ES-I3 (cell line): ENCODE results near the gene TARP.

ENCODE experiments used
- H3K36me3 ChIP-seq: 2 replicates; pipeline ENCODE4 v1.6.1; 2013; ENCODE audit warnings: mild to moderate bottlenecking, low read length, control low read depth, moderate library complexity; ENCODE audit not compliant: insufficient read depth
- H3K4me1 ChIP-seq: 2 replicates; pipeline ENCODE4 v1.6.1; 2013; ENCODE audit warnings: mild to moderate bottlenecking, control low read depth, low read length; ENCODE audit not compliant: insufficient read depth
- H3K9ac ChIP-seq: 2 replicates; pipeline ENCODE4 v1.6.1; 2013; ENCODE audit warnings: low read depth, mild to moderate bottlenecking, low read length, moderate library complexity
- H3K9me3 ChIP-seq: 2 replicates; pipeline ENCODE4 v1.6.1; 2013; ENCODE audit warnings: mild to moderate bottlenecking, low read length, moderate library complexity; ENCODE audit not compliant: control insufficient read depth, insufficient read depth

TARP gene

DNA sequence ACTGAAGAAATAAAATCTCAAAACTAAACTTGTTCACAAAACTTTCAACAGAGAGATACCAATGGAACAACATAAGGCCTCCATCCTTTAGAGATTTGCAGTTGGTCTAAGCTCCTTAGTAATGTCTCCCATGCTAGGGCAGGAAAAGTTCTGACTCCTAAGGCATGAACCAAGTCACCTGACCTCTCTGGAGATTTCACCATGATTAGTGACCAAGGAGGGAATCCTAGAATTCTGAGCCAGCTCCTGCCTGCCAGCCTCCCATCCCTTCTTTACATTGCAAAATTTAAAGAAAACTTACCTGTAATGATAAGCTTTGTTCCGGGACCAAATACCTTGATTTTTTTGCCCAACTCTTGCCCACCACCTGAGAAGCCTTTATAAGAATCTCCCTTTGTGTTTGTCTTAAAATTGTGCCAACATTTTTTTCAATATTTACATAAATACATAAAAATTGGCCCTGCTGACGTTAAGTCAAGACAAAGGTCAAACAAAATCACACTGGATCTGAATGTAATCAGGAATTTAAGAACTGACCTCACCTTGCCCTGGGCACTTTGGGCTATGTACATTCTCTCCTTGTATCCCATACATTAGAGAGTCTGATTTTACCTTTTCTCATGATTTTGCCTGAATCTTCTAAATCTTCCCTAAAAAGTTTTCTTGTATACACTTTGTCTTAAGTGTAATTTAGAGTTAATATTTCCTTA is at the start of gene TARP:
TSS of gene TARP (minus strand) at position 351 of the 710 bp plus-strand sequence.
- Histone ChIP-seq H3K36me3 (no peaks in the 10 kb centered on the region), H3K9ac (no peak within 1 kb of the TSS), H3K9me3 (no peaks in the 10 kb centered on the region), H3K4me1 (no peaks in the 10 kb centered on the region)

DNA sequence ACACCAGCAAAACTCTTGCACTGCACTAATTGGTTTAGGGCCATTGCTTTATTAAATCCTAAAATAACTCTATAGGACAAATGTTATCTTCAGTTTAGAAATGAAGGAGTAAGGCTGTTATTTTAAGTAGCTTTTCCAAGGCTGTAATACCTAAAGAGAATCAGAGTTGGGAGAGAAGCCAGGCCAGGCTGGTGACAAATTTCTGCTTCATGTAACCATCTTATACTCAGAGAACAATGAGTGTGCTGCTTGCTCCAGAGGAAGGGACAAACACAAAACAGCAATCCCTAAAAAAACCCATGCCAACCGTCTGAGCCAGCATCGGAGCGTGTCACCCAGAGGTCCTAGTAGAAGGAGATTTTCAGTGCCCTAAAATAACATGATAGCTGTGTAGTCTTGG is 49.7 kb upstream of the TARP start:
- peaks cover 22% of the 10 kb centered on the region for H3K4me1 ChIP-seq
- H3K9me3 ChIP-seq, result no peaks in the 10 kb centered on the region
- H3K9ac ChIP-seq, result no peak overlapping the region
- H3K36me3 ChIP-seq, result no peaks in the 10 kb centered on the region

DNA sequence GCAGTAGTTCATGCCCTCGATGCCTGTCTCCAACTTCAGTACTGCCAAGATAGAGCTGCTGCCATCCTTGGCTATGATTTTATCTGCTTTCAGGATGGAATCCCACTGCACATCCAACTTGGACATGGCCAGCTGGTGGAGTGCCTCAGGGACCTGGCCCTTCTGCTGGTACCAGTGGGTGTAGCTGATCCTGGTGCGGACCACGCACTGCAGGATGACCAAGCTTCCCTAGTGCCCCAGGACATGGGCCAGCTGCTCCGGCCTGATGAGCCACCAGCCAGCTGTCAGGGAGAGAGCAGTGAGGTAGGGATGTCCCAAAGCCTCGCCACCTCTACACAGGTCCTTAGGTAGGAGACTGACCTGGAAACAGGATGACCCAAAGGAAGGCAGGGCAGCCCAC is 49.0 kb upstream of the TARP start:
- H3K36me3 ChIP-seq, result no peaks in the 10 kb centered on the region
- H3K4me1 ChIP-seq, result peaks cover 24% of the 10 kb centered on the region
- no peak overlapping the region for H3K9ac ChIP-seq
- H3K9me3 ChIP-seq, result no peaks in the 10 kb centered on the region

DNA sequence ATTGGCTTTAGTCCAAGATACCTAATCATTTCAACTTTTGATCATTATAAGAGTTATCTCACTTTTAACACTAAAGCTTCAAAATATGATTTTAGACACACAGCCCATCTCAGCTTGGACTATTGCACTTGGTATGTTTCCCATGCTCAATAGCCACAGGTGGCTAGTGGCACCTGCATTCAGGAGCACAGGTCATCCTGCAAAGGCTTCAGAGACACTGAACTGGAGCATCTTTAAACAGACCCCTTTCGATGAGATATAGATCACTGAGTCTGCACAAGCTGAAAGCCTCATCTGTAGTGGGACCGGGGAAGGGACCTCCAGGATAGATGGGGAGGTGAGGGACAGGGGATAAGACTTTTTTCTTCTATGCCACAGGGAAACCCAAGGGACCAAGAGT is 48.5 kb upstream of the TARP start:
- Histone ChIP-seq H3K36me3 (no peaks in the 10 kb centered on the region), H3K9me3 (no peaks in the 10 kb centered on the region), H3K4me1 (peaks cover 19% of the 10 kb centered on the region), H3K9ac (no peak overlapping the region)

DNA sequence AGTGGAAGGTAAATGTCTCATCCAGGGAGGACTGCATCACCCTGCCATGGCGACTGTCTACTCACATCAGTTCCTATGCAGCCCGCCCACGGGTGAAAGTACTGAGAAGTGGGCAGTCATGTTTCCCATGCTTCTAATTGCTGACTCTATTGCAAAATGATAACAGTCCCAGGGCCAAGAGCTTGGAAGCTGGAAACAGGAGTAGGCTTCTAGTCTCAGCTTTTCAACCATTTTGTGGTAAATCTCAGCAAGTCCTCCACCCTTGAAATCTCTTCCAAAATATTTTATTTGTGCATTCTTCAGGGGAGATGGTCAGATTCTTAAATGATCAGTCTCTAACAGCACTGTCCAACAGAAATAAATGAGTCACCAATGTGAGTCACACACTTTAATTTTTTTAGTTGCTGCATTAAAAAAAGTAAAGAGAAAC is 48.1 kb upstream of the TARP start:
- no peak overlapping the region for H3K9ac ChIP-seq
- no peaks in the 10 kb centered on the region for H3K36me3 ChIP-seq
- no peaks in the 10 kb centered on the region for H3K9me3 ChIP-seq
- peaks cover 14% of the 10 kb centered on the region for H3K4me1 ChIP-seq

GRCh38 chr7:38321050-38321449 is 47.6 kb upstream of the TARP start:
- Histone ChIP-seq H3K9me3 (no peaks in the 10 kb centered on the region), H3K9ac (no peak overlapping the region), H3K4me1 (peaks cover 14% of the 10 kb centered on the region), H3K36me3 (no peaks in the 10 kb centered on the region)

GRCh38 chr7:38319873-38320272 is 46.4 kb upstream of the TARP start:
- Histone ChIP-seq H3K9me3 (no peaks in the 10 kb centered on the region), H3K4me1 (peaks cover 14% of the 10 kb centered on the region), H3K36me3 (no peaks in the 10 kb centered on the region), H3K9ac (no peak overlapping the region)

- Histone ChIP-seq H3K4me1 (peaks cover 14% of the 10 kb centered on the region), H3K9me3 (no peaks in the 10 kb centered on the region), H3K36me3 (no peaks in the 10 kb centered on the region), H3K9ac (no peak overlapping the region)
These were observed 45.5 kb upstream of the TARP start for GRCh38 chr7:38318803-38319416.

- Histone ChIP-seq H3K9me3 (no peaks in the 10 kb centered on the region), H3K4me1 (peaks cover 14% of the 10 kb centered on the region), H3K9ac (no peak overlapping the region), H3K36me3 (no peaks in the 10 kb centered on the region)
These were observed 44.8 kb upstream of the TARP start for GRCh38 chr7:38318241-38318640.

- no peaks in the 10 kb centered on the region for H3K9me3 ChIP-seq
- no peak overlapping the region for H3K9ac ChIP-seq
- H3K4me1 ChIP-seq, result peaks cover 14% of the 10 kb centered on the region
- no peaks in the 10 kb centered on the region for H3K36me3 ChIP-seq
These were observed 44.1 kb upstream of the TARP start for GRCh38 chr7:38317515-38317914.

DNA sequence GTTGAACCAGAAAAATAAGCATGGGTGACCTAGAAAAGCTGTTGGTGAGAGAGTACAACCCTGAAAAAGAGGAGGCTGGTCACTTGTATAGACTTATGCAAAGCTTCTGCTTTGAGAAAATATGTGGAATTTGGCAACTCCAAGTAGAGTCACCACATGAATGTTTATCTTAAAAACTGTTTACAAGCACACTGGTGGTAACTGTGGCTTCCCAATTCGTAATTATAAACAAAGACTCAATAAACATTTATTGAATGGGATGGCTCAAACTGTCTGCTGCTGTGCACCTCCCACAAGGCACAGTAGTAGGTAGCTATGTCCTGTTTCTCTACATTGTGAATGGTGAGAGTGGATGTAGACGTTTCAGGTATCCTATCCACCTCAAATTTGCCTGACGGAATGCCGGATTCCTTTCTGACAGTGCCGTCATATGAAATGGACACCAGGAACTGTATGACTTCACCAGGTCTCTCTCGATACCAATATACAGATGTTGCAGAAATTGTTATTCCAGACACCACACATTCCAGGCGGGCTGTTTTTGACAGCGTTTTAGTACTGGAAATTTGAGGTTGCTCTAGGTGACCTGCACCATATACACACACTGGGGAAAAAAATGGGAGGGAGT is 43.4 kb upstream of the TARP start:
- Histone ChIP-seq H3K36me3 (no peaks in the 10 kb centered on the region), H3K9ac (no peak overlapping the region), H3K4me1 (peaks cover 14% of the 10 kb centered on the region), H3K9me3 (no peaks in the 10 kb centered on the region)

DNA sequence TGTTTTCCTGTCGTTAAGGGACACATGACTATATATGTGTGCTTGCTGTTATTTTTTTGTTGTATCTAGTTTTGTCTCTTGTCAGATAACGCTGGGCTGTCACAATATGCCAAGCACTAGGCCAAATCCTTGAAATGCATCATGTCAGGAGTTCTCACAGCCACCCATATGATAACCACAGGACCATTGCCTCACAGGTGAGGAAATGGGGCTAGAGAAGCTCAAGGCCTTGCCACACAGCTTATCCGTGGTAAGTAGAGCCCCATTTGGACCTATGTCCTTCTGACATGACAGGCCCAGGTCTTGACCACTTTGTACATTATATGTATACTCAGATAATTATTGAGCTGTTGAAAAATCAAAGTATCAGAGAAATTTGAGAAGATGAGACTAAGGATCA is 42.0 kb upstream of the TARP start:
- peaks cover 14% of the 10 kb centered on the region for H3K4me1 ChIP-seq
- H3K9me3 ChIP-seq, result no peaks in the 10 kb centered on the region
- no peak overlapping the region for H3K9ac ChIP-seq
- no peaks in the 10 kb centered on the region for H3K36me3 ChIP-seq

DNA sequence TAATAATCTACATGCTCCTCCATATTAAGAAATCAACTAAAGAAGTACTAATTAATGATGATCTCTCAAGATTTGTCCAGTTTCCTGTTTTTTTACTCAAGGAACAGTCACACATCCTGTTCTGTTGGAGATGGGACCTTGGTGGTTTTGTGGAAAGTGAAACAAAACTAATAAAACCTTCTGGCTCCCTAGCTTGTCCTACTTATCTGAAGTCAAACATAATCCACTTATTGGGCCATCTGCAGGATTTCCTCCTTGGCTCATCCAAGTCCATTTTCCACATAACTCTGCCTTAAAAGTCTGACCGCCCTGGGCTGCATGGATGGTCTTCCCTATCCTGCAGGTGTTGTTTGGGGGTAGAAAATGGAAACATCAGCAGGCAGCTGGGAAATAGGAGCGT is 39.4 kb upstream of the TARP start:
- Histone ChIP-seq H3K36me3 (no peaks in the 10 kb centered on the region), H3K9ac (no peak overlapping the region), H3K4me1 (peaks cover under 1% of the 10 kb centered on the region; the same call in 1 of the 2 replicates), H3K9me3 (no peaks in the 10 kb centered on the region)

- Histone ChIP-seq H3K9me3 (no peaks in the 10 kb centered on the region), H3K9ac (no peak overlapping the region), H3K36me3 (no peaks in the 10 kb centered on the region), H3K4me1 (no peaks in the 10 kb centered on the region)
These were observed 38.0 kb upstream of the TARP start for GRCh38 chr7:38311329-38311937.
